ENCODE results near the gene SPANXN2.

Gene SPANXN2

GRCh38 chrX:143754183-143754582 is 33.6 kb upstream of the SPANXN2 start:
- no peak overlapping the region for H3K27ac ChIP-seq (replicated peaks)
- TF ChIP-seq, protein P1, sequence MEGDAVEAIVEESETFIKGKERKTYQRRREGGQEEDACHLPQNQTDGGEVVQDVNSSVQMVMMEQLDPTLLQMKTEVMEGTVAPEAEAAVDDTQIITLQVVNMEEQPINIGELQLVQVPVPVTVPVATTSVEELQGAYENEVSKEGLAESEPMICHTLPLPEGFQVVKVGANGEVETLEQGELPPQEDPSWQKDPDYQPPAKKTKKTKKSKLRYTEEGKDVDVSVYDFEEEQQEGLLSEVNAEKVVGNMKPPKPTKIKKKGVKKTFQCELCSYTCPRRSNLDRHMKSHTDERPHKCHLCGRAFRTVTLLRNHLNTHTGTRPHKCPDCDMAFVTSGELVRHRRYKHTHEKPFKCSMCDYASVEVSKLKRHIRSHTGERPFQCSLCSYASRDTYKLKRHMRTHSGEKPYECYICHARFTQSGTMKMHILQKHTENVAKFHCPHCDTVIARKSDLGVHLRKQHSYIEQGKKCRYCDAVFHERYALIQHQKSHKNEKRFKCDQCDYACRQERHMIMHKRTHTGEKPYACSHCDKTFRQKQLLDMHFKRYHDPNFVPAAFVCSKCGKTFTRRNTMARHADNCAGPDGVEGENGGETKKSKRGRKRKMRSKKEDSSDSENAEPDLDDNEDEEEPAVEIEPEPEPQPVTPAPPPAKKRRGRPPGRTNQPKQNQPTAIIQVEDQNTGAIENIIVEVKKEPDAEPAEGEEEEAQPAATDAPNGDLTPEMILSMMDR (IDR thresholded peaks at IDR 0.05; ENCODE audit: insufficient read depth, low read length): no peak
- TF ChIP-seq REST (IDR thresholded peaks at IDR 0.05; ENCODE audit: insufficient replicate concordance, low read depth): no peak
- no peak for TF ChIP-seq POLR2AphosphoS5 (IDR thresholded peaks at IDR 0.05; ENCODE audit: low read depth)
- TF ChIP-seq GABPA (IDR thresholded peaks at IDR 0.05; ENCODE audit: low read depth): no peak
- no peak overlapping the region for H3K4me3 ChIP-seq (replicated peaks; ENCODE audit: insufficient read depth, low read length)
- H3K27me3 ChIP-seq (ENCODE audit: insufficient read depth, poor library complexity, severe bottlenecking): no peaks in the 10 kb centered on the region
- no peak for DNase-seq (ENCODE audit: low read depth in 1 of 2, low spot score in 1 of 2)

GRCh38 chrX:143733866-143734265 is 13.3 kb upstream of the SPANXN2 start:
- Histone ChIP-seq H3K27ac (replicated peaks) (no peak overlapping the region), H3K27me3 (ENCODE audit: insufficient read depth, poor library complexity, severe bottlenecking) (no peaks in the 10 kb centered on the region), H3K4me3 (replicated peaks; ENCODE audit: insufficient read depth, low read length) (no peak overlapping the region)
- DNase-seq (ENCODE audit: low read depth in 1 of 2, low spot score in 1 of 2): no peak
- no peak for TF ChIP-seq GABPA (IDR thresholded peaks at IDR 0.05; ENCODE audit: low read depth)
- no peak for TF ChIP-seq SPI1 (IDR thresholded peaks at IDR 0.05; ENCODE audit: borderline replicate concordance, low read depth)
- TF ChIP-seq, protein P1 (IDR thresholded peaks at IDR 0.05; ENCODE audit: insufficient read depth, low read length): no peak
- TF ChIP-seq REST (IDR thresholded peaks at IDR 0.05; ENCODE audit: insufficient replicate concordance, low read depth): no peak
- TF ChIP-seq POLR2AphosphoS5 (IDR thresholded peaks at IDR 0.05; ENCODE audit: low read depth): no peak

DNA sequence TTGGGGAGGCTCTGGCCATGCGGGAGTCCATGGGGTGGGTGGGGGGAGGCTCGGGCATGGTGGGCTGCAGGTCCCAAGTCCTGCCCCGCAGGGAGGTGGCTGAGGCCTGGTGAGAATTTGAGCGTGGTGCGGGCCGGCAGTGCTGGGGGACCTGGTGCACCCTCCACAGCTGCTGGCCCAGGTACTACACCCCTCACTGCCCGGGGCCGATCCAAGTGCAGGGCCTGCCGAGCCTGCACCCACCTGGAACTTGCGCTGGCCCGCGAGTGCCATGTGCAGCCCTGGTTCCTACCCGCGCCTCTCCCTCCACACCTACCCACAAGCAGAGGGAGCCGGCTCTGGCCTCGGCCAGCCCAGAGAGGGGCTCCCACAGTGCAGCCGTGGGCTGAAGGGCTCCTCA is 5.7 kb upstream of the SPANXN2 start:
- no peaks in the 10 kb centered on the region for H3K27me3 ChIP-seq (ENCODE audit: insufficient read depth, poor library complexity, severe bottlenecking)
- no peak overlapping the region for H3K4me3 ChIP-seq (replicated peaks; ENCODE audit: insufficient read depth, low read length)
- no peak overlapping the region for H3K27ac ChIP-seq (replicated peaks)
- TF ChIP-seq GABPA (IDR thresholded peaks at IDR 0.05; ENCODE audit: low read depth) (no peak), POLR2AphosphoS5 (IDR thresholded peaks at IDR 0.05; ENCODE audit: low read depth) (no peak), REST (IDR thresholded peaks at IDR 0.05; ENCODE audit: insufficient replicate concordance, low read depth) (no peak), SPI1 (IDR thresholded peaks at IDR 0.05; ENCODE audit: borderline replicate concordance, low read depth) (no peak)
- TF ChIP-seq, protein P1 (IDR thresholded peaks at IDR 0.05; ENCODE audit: insufficient read depth, low read length): no peak
- DNase-seq (ENCODE audit: low read depth in 1 of 2, low spot score in 1 of 2): no peak

Data from HL-60 (cell line).